ENCODE data around the gene PITHD1. TPM values are rescaled to one million over a fixed set of nuclear protein-coding genes. Genes with fewer than 3 reads are reported as not detected.

PITHD1 gene
- total and polyA plus RNA-seq, 12 donors = 25.3 to 71.7 (median 43.3) TPM

GRCh38 chr1:23805025-23805424, 26.8 kb downstream of the PITHD1 start:
- intact Hi-C loops (cut with DNase I) = loop anchor here in 1 of 10 donors (10.0 kb wide), 1 partner anchor 60 kb away; the partner anchor contains the start of gene FUCA1
- DNase-seq (no peak), ATAC-seq (no peak)
- Histone ChIP-seq H3K4me1 (peaks cover 3 to 28% (median 11%) of the 10 kb centered on the region in 9 donors), H3K36me3 (peaks cover 0 to 65% (median 0%) of the 10 kb centered on the region in 9 donors), H3K4me3 (no peak overlapping the region), H3K27me3 (no peaks in the 10 kb centered on the region), H3K9me3 (no peaks in the 10 kb centered on the region), H3K27ac (no peak overlapping the region)
- 95 to 99% methylated on average over 2 of the region's 2 CpGs for WGBS, 2 donors
- TF ChIP-seq, protein P1, sequence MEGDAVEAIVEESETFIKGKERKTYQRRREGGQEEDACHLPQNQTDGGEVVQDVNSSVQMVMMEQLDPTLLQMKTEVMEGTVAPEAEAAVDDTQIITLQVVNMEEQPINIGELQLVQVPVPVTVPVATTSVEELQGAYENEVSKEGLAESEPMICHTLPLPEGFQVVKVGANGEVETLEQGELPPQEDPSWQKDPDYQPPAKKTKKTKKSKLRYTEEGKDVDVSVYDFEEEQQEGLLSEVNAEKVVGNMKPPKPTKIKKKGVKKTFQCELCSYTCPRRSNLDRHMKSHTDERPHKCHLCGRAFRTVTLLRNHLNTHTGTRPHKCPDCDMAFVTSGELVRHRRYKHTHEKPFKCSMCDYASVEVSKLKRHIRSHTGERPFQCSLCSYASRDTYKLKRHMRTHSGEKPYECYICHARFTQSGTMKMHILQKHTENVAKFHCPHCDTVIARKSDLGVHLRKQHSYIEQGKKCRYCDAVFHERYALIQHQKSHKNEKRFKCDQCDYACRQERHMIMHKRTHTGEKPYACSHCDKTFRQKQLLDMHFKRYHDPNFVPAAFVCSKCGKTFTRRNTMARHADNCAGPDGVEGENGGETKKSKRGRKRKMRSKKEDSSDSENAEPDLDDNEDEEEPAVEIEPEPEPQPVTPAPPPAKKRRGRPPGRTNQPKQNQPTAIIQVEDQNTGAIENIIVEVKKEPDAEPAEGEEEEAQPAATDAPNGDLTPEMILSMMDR (IDR thresholded peaks at IDR 0.05) = no peak

DNA sequence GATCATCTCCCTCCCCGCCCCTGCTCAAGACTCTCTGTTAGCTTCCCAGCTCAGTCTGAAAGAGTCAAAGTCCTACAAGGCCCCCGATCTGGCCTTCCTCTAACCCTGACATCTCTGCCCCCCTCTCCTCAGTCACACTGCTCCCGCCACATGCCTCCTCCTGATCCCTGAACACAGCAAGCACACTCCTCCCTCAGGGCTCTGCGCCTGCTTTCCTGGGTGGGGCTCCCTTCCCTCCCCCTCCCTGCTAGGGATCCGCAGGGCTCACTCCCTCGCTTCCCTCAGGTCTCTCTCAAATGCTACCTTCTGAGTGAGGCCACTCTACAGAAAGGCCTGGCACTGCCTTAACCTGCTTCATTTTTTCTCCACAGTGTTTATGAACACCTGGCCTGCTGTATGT, 28.1 kb downstream of the PITHD1 start:
- intact Hi-C loops (cut with DNase I) = loop anchor here in 1 of 10 donors (10.0 kb wide), 1 partner anchor 59 kb away; the partner anchor contains the start of gene FUCA1
- 74 to 83% methylated on average over 6 of the region's 6 CpGs for WGBS, 2 donors
- H3K36me3 ChIP-seq = peaks cover 0 to 68% (median 0%) of the 10 kb centered on the region in 9 donors

GRCh38 chr1:23807453-23807852, 29.2 kb downstream of the PITHD1 start:
- Histone ChIP-seq H3K27ac (no peak overlapping the region), H3K27me3 (no peaks in the 10 kb centered on the region), H3K9me3 (no peaks in the 10 kb centered on the region), H3K36me3 (peaks cover 0 to 73% (median 10%) of the 10 kb centered on the region in 9 donors), H3K4me3 (no peak overlapping the region), H3K4me1 (peaks cover 0 to 32% (median 0%) of the 10 kb centered on the region in 9 donors)
- ATAC-seq (no peak), DNase-seq (no peak)
- intact Hi-C loops (cut with DNase I) = loop anchor here in 1 of 10 donors (10.0 kb wide), 1 partner anchor 57 kb away; the partner anchor contains the start of gene FUCA1
- TF ChIP-seq, protein P1 (IDR thresholded peaks at IDR 0.05) = no peak
- 63 to 72% methylated on average over 3 of the region's 3 CpGs for WGBS, 2 donors

More for the DNA sequence above, 28.1 kb downstream of the PITHD1 start:
- Histone ChIP-seq H3K27me3 (no peaks in the 10 kb centered on the region), H3K27ac (no peak overlapping the region), H3K4me1 (peaks cover 0 to 36% (median 8%) of the 10 kb centered on the region in 9 donors), H3K9me3 (no peaks in the 10 kb centered on the region), H3K4me3 (no peak overlapping the region)
- ATAC-seq (no peak), DNase-seq (no peak)
- TF ChIP-seq, protein P1 (IDR thresholded peaks at IDR 0.05) = no peak

DNA sequence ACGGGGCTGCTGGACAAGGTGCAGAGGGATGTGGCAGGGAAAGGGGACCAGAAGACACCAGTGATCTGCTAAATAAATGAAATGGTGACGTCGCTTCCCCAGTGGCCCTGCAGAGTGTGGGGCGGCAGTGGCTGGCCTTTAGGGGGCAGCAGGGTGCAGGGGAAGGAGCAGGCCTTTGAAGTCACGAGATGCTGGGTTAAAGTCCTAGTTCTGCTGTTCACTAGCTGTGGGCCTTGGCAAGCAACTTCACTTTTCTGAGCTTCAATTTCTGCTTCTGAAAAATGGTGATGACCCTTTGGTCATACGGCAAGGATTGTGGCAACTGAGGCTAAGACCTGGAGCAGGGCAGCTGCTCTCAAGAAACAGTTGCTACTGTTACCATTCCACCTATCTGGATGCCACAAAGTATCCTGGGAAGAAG, 31.5 kb downstream of the PITHD1 start:
- H3K4me1 ChIP-seq = peaks cover 0 to 27% (median 0%) of the 10 kb centered on the region in 9 donors
- ATAC-seq (peak; percentile 70 to 91 (median 86)), DNase-seq (peak; percentile 62 to 75)
- peaks cover 0 to 74% (median 25%) of the 10 kb centered on the region in 9 donors for H3K36me3 ChIP-seq
- intact Hi-C loops (cut with DNase I) = loop anchor here in 9 of 10 donors (2.0 to 10.0 kb wide), 6 partner anchors 55 to 108 kb away; partner anchors contain the start of genes FUCA1 (in 8 of the 9) and CNR2 (in 1 of the 9)
- H3K27me3 ChIP-seq = no peaks in the 10 kb centered on the region
- no peaks in the 10 kb centered on the region for H3K9me3 ChIP-seq
- TF ChIP-seq, protein P1 (IDR thresholded peaks at IDR 0.05) = peak; percentile 49 to 92 (median 73)
- 24 to 34% methylated on average over 6 of the region's 6 CpGs for WGBS, 2 donors
- no peak overlapping the region for H3K4me3 ChIP-seq
- peak overlapping the region in 4 of 10 donors; percentile 6 to 72 (median 28) for H3K27ac ChIP-seq
